Loucy (cell line): ENCODE results near the gene DGCR8.

ENCODE experiments used
- EZH2phosphoT487 ChIP-seq: fragments of 200-600 bp; IDR thresholded peaks from 2 replicates; pipeline ENCODE4 v1.6.1; 2018; ENCODE audit warnings: antibody characterized with exemption, mild to moderate bottlenecking, moderate library complexity, borderline replicate concordance
- TF ChIP-seq, protein P1 (sequence below): fragments of 200-600 bp; sonication (generic); conservative IDR thresholded peaks from 2 replicates; pipeline ENCODE4 v1.5.1; 2014; ENCODE audit warnings: mild to moderate bottlenecking, antibody characterized with exemption, low read length

- TF ChIP-seq, protein P1, sequence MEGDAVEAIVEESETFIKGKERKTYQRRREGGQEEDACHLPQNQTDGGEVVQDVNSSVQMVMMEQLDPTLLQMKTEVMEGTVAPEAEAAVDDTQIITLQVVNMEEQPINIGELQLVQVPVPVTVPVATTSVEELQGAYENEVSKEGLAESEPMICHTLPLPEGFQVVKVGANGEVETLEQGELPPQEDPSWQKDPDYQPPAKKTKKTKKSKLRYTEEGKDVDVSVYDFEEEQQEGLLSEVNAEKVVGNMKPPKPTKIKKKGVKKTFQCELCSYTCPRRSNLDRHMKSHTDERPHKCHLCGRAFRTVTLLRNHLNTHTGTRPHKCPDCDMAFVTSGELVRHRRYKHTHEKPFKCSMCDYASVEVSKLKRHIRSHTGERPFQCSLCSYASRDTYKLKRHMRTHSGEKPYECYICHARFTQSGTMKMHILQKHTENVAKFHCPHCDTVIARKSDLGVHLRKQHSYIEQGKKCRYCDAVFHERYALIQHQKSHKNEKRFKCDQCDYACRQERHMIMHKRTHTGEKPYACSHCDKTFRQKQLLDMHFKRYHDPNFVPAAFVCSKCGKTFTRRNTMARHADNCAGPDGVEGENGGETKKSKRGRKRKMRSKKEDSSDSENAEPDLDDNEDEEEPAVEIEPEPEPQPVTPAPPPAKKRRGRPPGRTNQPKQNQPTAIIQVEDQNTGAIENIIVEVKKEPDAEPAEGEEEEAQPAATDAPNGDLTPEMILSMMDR: no peak
- no peak for TF ChIP-seq EZH2phosphoT487
Observed at GRCh38 chr22:20056696-20057386, 23.2 kb upstream of the DGCR8 start.
